HepG2 (cell line): ENCODE results near the gene LIMK2. TPM values are rescaled to one million over a fixed set of nuclear protein-coding genes. Genes with fewer than 3 reads are reported as not detected.

Experiments
- ATAC-seq: fragments of 200-7000 bp; cut with Tn5 transposase; 3 replicates; pipeline ENCODE4 v1.9.1; 2020; ENCODE audit warnings: mild to moderate bottlenecking, moderate library complexity
- BruUV-seq: library from RNA; stranded (reverse); fragments of 400-500 nt; replicated peaks from 2 replicates; lab custom pipeline; 2021; lab: Mats Ljungman, UMichigan
- CTCF ChIA-PET: fragments of 300-600 bp; formaldehyde crosslinking; extraction: SDS; loops from one replicate; lab custom pipeline; 2021; ENCODE audit warnings: low total read pairs, inconsistent platforms, low intra/inter-chr PET ratio; lab: Yijun Ruan, JAX
- POLR2A ChIA-PET: fragments of 350-600 bp; sonication (Branson Sonifier 250); formaldehyde crosslinking; loops from one replicate; lab custom pipeline; 2020; ENCODE audit warnings: antibody characterized with exemption, inconsistent platforms; lab: Yijun Ruan, JAX
- DNase-seq: peaks from one replicate; pipeline ENCODE4 v3.0.0-alpha.2; 2015; ENCODE audit warnings: low spot score
- FAIRE-seq: peaks from 3 replicates; lab custom pipeline; 2011; peaks lifted over from hg19 to GRCh38; lab: Jason Lieb, UNC
- H2AFZ ChIP-seq: one replicate; pipeline ENCODE4 v1.6.1; 2011; ENCODE audit warnings: low read length, inconsistent platforms
- H3K27ac ChIP-seq: fragments of 300-600 bp; 3 replicates; pipeline ENCODE4 v1.8.0; 2011; ENCODE audit warnings: mixed run types, mild to moderate bottlenecking, mixed read lengths, low read length, inconsistent platforms; ENCODE audit not compliant: insufficient read depth; ENCODE audit errors: extremely low read length
- H3K27me3 ChIP-seq, 2 experiments: fragments of 200-600 bp in 1 of 2; 2 replicates in 1 of 2; 3 replicates in 1 of 2; pipeline versions ENCODE4 v1.6.0 to v1.8.0; 2011; ENCODE audit warnings: low read length in 2 of 2, mild to moderate bottlenecking in 2 of 2, moderate library complexity in 2 of 2, inconsistent platforms in 1 of 2; ENCODE audit not compliant: insufficient read depth in 2 of 2, control insufficient read depth in 1 of 2
- H3K36me3 ChIP-seq, 2 experiments: fragments of 200-600 bp in 1 of 2; replicated peaks in 1 of 2; 2 replicates in 1 of 2; 3 replicates in 1 of 2; pipeline versions ENCODE4 v1.5.1 to v1.8.0; 2011; ENCODE audit warnings: low read length in 2 of 2, inconsistent platforms in 1 of 2; ENCODE audit not compliant: insufficient read depth in 2 of 2, control insufficient read depth in 1 of 2
- H3K4me1 ChIP-seq: 2 replicates; pipeline ENCODE4 v1.5.1; 2012; ENCODE audit warnings: low read length, inconsistent platforms; ENCODE audit not compliant: insufficient read depth
- H3K4me2 ChIP-seq: 2 replicates; pipeline ENCODE4 v1.6.0; 2011; ENCODE audit warnings: low read depth, low read length, inconsistent platforms
- H3K4me3 ChIP-seq, 3 experiments: fragments of 200-600 bp in 1 of 3; sonication (generic), shearing (Covaris generic) in 1 of 3; replicated peaks in 1 of 3; 2 replicates each; pipeline ENCODE4 v1.5.1; 2011 to 2016; ENCODE audit warnings: low read length in 3 of 3, inconsistent platforms in 2 of 3, low read depth in 2 of 3, mild to moderate bottlenecking in 2 of 3, control low read depth in 1 of 3, mixed read lengths in 1 of 3; ENCODE audit not compliant: insufficient read depth in 1 of 3
- H3K79me2 ChIP-seq: one replicate; pipeline ENCODE4 v1.6.1; 2011; ENCODE audit warnings: low read length, inconsistent platforms; ENCODE audit not compliant: insufficient read depth
- H3K9ac ChIP-seq: 2 replicates; pipeline ENCODE4 v1.6.0; 2011; ENCODE audit warnings: mild to moderate bottlenecking, low read depth, low read length, inconsistent platforms; ENCODE audit not compliant: insufficient read depth
- H3K9me3 ChIP-seq: 2 replicates; pipeline ENCODE4 v1.5.1; 2012; ENCODE audit warnings: mild to moderate bottlenecking, low read length
- H4K20me1 ChIP-seq: 2 replicates; pipeline ENCODE4 v1.6.0; 2011; ENCODE audit warnings: inconsistent platforms, mild to moderate bottlenecking, low read length, moderate library complexity; ENCODE audit not compliant: insufficient read depth
- NFIB ChIP-seq: sonication (generic); formaldehyde crosslinking; IDR thresholded peaks from 2 replicates; pipeline ENCODE4 v1.9.0; 2021; ENCODE audit warnings: missing genetic modification reagents, mild to moderate bottlenecking, borderline replicate concordance
- RAD21 ChIP-seq: fragments of 450-650 bp; formaldehyde crosslinking; IDR thresholded peaks from 2 replicates; pipeline ENCODE4 v1.5.0; 2020; ENCODE audit warnings: mild to moderate bottlenecking
- RBM22 ChIP-seq: fragments of 200-400 bp; formaldehyde crosslinking; optimal IDR thresholded peaks from 2 replicates; pipeline ENCODE3; 2017; ENCODE audit warnings: mild to moderate bottlenecking, low read length, moderate library complexity
- ZNF672 ChIP-seq: sonication (generic); formaldehyde crosslinking; IDR thresholded peaks from 2 replicates; pipeline ENCODE4 v1.8.1; 2022; ENCODE audit warnings: missing genetic modification reagents
- ZNF687 ChIP-seq: sonication (generic); formaldehyde crosslinking; IDR thresholded peaks from 2 replicates; pipeline ENCODE4 v1.5.1; 2020; ENCODE audit warnings: mild to moderate bottlenecking, missing genetic modification reagents, moderate library complexity
- ZNF75D ChIP-seq: sonication (generic); formaldehyde crosslinking; IDR thresholded peaks from 2 replicates; pipeline ENCODE4 v1.8.1; 2023; ENCODE audit warnings: missing genetic modification reagents, mild to moderate bottlenecking, borderline replicate concordance
- WGBS: methylation state at CpG from one replicate; pipeline ENCODE4 v1.1.6; 2017; ENCODE audit warnings: low lambda C conversion rate; 5-methylcytosine and 5-hydroxymethylcytosine counted together
- in situ Hi-C: cut with HindIII; loops from 2 replicates; pipeline ENCODE4 v1.10.0; 2017; ENCODE audit warnings: low pct_unique_long_range_greater_than_20kb; ENCODE audit not compliant: extremely low pct_ligation_motif_present
- intact Hi-C: fragments of 100-400 bp; cut with micrococcal nuclease; formaldehyde crosslinking; loops from one replicate; pipeline ENCODE4 v1.10.0; 2022; ENCODE audit not compliant: unreplicated experiment
- polyA plus RNA-seq, 8 experiments: library from polyadenylated mRNA; depleted of rRNA in 3 of 8; stranded (reverse) in 7 of 8; unstranded in 1 of 8; fragments of >200 nt; fragmentation: Illumina TruSeq in 4 of 8; extraction: Trizol in 4 of 8; gene quantifications; 2 replicates each; pipeline versions ENCODE4 v1.2.1 to v1.2.3, GENCODE V29; 2011 to 2016; ENCODE audit warnings: low read depth in 4 of 8, missing spikeins in 1 of 8, mixed read lengths in 1 of 8; ENCODE audit not compliant: insufficient read depth in 1 of 8
- total RNA-seq, 5 experiments: library from RNA; depleted of rRNA; stranded (reverse); fragments of >200 nt; fragmentation: Illumina TruSeq; extraction: Trizol; gene quantifications; 2 replicates each; pipeline ENCODE4 v1.2.3, GENCODE V29; 2016; ENCODE audit warnings: low read depth in 1 of 5

Gene LIMK2
- total and polyA plus RNA-seq, 2 of the 13 experiments (the other 11 are each of a cell fraction or from before 2014, with no cell fraction given), result 20.9 to 29.8 TPM

- no peak for TF ChIP-seq ZNF75D (CRISPR knock-in tag)
Measured at GRCh38 chr22:31250740-31251600, 38.9 kb downstream of the LIMK2 start (continued).

- H3K27me3 ChIP-seq, result no peaks in the 10 kb centered on the region
- DNase-seq (peak; percentile 16), ATAC-seq (no peak; the same call in 2 of the 3 replicates), FAIRE-seq (no peak)
- POLR2A ChIA-PET, result no interaction called here
- no peaks in the 10 kb centered on the region for H3K9me3 ChIP-seq
- in situ Hi-C loops (no loop called here), intact Hi-C loops (no loop called here)
- no peak overlapping the region for H3K27ac ChIP-seq
- peaks cover 21 to 62% of the 10 kb centered on the region in 2 experiments for H3K36me3 ChIP-seq
- H2AFZ ChIP-seq, result no peak overlapping the region
- TF ChIP-seq ZNF687 (CRISPR knock-in tag) (peak; percentile 31), ZNF672 (CRISPR knock-in tag) (no peak), RAD21 (CRISPR knock-in tag) (no peak), RBM22 (peak; percentile 67), NFIB (CRISPR knock-in tag) (no peak)
- H3K4me1 ChIP-seq, result peaks cover 46% of the 10 kb centered on the region
- CTCF ChIA-PET, result no interaction called here
- H3K79me2 ChIP-seq, result peaks cover 37% of the 10 kb centered on the region
- no peak overlapping the region for H3K9ac ChIP-seq
- WGBS, result 100% methylated on average over 2 of the region's 4 CpGs
- H3K4me2 ChIP-seq, result no peak overlapping the region
- no TSS peak for BruUV-seq
- H3K4me3 ChIP-seq, result no peak overlapping the region
- H4K20me1 ChIP-seq, result peaks cover 24% of the 10 kb centered on the region
Measured at GRCh38 chr22:31253949-31254348, 41.9 kb downstream of the LIMK2 start.
